ENCODE results near the gene PAX2.

The PAX2 gene

GRCh38 chr10:100755821-100756220 is 10.4 kb downstream of the PAX2 start:
- DNase-seq = no peak

- DNase-seq = no peak
These were observed 13.9 kb downstream of the PAX2 start for GRCh38 chr10:100759331-100759730.

- no peak for DNase-seq
These were observed 15.3 kb downstream of the PAX2 start for GRCh38 chr10:100760726-100761125.

DNA sequence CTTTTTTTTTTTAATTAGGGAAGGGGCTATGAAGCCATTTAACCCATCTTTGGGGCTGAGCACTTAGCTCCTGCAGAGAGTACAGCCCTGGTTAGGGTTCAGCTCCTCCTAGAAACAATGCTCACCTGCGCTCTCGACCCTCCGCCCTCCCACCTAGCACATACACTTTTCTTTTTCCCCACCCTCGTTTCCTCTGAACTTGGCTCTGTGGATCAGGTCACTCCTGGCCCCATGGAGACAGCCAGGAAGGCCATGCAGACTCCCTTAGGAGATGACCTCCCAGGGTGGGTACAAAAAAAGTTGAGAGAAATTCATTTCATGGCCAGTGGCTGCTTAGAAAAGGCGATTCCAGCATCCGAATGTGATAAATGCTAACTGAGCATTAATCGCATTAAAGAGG is 15.8 kb downstream of the PAX2 start:
- DNase-seq = no peak

GRCh38 chr10:100763043-100763747 is 17.8 kb downstream of the PAX2 start:
- no peak for DNase-seq

DNA sequence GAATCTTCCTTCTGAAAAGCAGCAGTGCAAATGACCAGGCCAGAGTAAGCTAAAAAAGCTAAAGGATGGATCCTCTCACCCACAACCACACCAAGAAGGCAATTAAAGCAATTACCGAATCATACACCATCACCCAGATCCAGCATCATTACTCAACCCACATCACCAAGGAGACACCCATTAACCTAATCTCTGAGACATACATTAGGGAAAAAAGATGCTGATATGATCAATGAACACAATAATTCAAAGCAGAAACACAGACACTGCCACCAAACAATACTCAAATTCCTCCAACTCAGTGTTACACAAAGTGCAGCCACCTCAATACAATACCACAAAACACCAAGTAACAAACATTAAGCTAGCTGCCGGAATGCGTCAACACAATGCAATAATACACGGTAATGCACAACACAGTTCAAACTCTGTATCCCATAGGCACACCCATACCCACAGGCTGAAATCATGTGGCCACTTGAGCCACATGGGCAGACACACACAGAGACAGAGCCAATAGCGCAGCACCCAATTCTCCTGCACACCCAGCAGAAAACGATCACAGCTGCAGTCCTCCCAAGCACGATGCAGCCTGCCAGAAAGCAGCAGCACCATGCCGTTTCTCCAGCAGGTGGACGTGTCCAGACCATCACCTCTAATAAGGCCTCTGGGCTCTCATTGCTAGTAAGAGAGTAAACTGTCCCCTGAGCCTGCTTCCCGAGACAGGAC is 21.5 kb downstream of the PAX2 start:
- no peak for DNase-seq

GRCh38 chr10:100767422-100767775 is 22.0 kb downstream of the PAX2 start:
- no peak for DNase-seq

GRCh38 chr10:100769481-100769880 is 24.1 kb downstream of the PAX2 start:
- DNase-seq = no peak

DNA sequence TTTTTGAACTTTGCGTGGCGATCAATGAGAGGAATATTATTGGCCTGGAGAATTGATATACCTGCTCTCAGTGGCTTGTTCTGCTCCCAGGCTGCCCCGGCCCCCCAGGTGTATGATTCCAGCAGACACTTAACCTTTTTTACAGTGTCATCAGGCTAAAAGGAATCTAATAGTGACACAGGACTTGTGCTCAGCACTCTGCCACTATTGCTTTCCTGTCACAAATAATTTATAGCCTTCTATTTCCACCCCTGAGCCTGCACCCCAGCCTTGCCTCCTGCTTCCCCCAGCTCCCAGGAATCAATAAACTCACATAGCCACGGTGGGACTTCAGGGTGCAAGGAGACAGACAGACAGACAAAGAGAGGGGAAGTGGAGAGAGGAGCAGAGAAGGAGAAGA is 28.3 kb downstream of the PAX2 start:
- no peak for DNase-seq

DNA sequence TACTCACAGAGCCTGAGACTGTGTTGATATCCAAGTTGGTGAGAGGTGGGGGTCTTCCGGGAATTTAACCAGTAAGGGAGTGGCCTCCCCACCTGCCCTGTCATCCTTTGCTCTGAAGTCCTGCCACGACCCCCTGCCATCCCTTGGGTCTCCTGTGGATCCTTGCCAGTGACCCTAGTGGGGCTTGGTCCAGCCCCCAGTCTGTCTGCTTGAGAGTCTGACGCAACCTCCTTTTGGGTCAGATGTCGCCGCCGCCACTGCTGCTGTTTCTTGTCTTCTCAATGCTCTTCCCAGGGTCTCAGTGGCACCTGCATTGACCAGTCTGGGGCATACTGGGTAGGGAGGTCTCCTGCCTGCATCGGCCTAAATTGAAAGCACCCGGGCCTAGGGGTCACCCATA is 28.8 kb downstream of the PAX2 start:
- DNase-seq = no peak

- DNase-seq = no peak
These were observed 29.5 kb downstream of the PAX2 start for GRCh38 chr10:100774876-100775275.

DNA sequence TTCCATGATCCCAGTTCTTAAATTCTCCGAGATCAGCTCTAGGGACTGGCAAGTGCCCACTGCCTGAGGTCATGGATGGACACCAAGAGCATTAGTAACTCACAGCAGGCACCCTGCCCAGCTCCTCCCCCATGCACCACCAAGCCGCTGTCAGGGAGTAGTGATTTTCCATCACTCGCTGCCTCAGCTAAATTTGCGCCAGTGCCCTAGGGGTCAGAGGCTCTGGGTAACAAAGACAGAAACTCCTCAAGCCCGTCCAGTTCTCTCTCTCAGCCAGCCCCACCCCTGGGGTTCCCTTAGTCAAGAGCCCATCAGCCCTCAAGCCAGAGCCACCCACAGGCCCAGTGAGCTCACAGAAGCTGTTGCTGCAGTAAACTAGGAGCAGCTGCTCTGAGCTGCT is 30.0 kb downstream of the PAX2 start:
- no peak for DNase-seq

- DNase-seq = no peak
These were observed 30.5 kb downstream of the PAX2 start for GRCh38 chr10:100775871-100776270.

DNA sequence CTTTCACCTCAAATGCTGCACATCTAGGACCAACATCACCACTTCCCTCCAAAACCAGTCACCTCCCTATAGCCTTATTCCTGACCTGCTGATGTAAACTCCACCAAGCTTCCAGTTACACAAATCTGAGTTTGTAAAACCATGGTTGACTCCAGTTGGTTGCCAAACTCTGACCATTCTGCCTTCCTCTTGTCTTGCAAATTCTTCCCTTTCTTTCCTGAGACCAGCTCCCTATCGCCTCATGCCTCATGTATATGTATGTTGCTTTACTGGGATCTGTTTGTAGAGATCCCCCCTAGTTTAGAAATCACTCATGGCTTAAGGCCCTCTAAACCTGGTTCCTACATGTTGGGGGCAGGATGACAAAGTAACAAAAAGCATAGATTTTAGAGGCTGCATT is 31.3 kb downstream of the PAX2 start:
- DNase-seq = no peak

GRCh38 chr10:100779329-100779728 is 33.9 kb downstream of the PAX2 start:
- no peak for DNase-seq

- DNase-seq = no peak
These were observed 34.9 kb downstream of the PAX2 start for GRCh38 chr10:100780324-100780723.

DNA sequence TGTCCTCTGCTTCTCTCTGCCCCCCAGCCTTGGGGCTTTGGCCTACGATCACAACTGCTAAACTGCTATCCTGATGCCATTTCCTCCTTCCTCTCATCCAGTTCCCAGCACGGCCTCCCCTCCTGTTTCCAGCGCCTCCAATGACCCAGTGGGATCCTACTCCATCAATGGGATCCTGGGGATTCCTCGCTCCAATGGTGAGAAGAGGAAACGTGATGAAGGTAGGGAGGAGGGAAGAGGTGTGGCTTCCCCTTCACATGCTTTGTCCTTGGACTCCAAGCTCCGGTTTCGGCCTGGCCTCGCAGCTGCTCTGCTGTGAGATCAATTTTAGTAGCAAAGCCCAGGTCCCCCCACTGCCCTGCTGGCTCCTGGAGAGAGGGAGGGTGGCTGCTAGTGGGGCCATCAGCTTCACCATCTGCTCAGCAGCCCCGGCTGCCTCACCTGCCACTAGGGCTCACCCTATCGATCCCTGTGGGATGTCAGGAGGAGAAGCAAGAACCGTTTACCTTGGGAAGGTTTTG is 35.8 kb downstream of the PAX2 start:
- DNase-seq = no peak

DNA sequence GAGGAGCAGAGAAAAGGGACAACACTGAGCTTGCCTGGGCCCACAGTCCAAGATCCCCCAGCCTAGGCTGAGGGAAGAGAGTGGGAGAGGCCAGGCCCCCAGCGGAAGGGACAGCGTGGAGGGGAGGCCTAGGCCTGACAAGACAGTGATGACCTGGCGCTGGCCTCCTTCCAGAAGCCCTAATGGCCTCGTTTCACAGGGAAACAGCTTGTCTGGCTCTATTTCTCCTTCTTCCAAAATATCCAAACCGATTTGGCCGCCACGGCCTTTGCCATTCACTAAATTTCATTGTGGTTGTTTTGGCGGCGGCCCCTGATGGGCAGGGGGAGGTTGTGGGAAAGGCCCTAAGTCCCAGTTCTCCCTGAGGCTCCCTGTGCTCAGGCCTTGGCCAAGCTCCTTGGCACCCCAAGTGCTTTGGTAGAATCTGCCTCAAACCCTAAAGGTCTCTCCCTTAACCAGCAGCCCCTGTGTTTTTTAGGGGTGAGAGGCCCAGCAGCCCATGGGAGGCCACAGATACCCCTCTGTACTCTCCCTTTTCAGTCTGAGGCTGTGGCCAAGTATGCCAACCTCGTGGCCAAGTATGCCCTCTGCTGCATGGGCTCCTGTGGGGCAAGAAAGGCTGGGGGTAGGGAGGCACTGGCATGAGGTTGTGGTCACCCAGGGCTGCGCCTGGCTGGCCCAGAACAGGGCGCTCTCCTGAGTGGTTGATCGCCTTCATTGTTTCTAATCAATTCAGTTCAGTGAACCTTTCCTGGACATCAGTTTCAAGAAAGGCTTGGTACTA is 37.3 kb downstream of the PAX2 start:
- DNase-seq = no peak

GRCh38 chr10:100784126-100784525 is 38.7 kb downstream of the PAX2 start:
- DNase-seq = no peak

GRCh38 chr10:100786591-100786990 is 41.2 kb downstream of the PAX2 start:
- DNase-seq = no peak

DNA sequence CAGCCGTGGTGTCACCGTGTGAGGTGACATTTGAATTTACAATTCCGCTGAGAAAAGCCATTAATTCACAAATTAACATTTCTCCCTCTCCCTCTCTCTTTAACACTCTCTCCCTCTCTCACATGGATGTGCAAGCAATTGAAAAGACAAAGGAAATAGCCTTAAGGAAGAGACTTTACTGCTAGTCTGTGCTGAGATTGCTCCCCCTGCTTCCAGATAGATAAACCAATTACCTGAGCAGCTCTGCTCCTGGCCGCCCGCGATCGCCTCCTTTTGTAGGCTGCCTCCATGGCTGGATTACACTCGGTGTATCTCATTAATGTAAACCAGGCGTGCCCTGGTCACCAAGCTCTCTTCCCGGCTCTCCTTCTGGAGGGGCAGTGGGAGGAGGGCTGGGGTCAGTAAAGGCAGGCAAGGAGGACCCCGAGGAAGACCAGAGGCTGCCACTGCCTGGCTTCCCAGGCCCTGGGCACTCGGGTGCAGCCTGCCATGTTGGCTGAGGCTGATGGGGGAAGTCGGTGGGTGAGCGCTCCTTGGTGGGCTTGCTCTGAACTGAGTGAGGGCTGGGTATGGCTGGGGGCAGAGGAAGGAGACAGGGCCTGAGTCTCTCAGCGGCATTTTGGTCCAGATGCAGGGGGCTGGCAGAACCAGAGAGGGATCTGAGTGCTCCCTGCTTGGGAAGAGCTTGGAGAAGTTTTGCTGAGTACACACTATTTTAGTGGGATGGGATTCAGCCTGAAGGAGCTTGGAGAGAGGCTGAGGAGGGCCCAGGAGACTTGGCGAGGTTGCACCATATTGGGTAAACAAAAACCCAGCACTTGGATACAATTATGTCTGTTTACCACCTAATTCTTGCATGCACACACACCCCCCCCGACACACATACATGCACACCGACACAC is 42.9 kb downstream of the PAX2 start:
- no peak for DNase-seq

- DNase-seq = no peak
These were observed 45.4 kb downstream of the PAX2 start for GRCh38 chr10:100790761-100791208.
